HG03064 (cell line): ENCODE results near the gene SPOCK2.
"Not testable (repeated sequence)": the region's sequence is repeated elsewhere in the genome, so short reads cannot be mapped to it uniquely, and the experiment has no call there.

Source experiments
- ATAC-seq: cut with Tn5 transposase; IDR thresholded peaks from one replicate; pipeline ENCODE4 v1.9.1; 2021; ENCODE audit warnings: low read depth; ENCODE audit not compliant: unreplicated experiment

SPOCK2 gene

DNA sequence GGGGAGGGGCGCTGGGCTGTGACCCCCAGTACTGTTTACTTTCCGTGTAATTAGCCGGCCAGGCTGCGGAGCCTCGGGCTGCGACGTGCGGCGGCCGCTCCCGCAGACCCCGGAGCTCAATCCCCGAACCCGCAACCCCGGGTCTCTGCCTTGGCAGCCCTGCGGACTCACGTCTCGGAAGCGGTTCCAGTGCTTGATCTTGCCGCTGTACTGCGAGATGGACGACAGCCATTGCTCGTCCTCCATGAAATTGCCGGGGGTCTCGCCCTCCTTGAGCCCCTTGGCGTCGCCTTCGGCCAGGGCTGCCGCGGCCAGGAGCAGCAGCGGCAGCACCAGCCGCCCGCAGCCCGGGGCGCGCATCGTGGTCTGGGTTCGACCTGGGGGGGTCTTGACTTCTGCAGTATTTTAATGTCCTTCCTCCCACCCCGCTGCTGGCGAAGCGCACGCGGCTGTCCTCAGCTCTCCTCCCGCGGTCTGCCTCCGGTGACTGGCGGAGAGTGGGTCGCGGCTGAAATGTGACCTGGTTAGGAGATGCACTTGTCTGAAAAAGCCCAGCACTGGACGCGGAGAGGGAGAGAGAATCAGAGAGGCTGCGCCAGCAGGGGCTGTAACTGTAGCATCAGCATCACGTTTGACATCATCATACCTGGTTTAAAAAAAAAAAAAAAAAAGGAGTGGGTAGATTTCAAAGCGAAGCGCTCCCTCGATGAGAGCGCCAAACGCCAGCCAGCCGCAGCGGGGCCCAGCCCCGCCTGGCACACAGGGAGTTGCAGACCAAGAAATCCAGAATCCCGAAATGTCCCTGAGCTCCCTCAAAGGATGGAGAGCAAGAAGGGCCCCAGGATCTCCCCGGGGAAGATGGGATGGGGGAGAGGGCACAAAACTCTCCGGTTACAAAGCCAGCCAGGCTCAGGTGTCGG, at the start of gene SPOCK2:
TSS of gene SPOCK2 (minus strand) at position 583 of the 920 bp plus-strand sequence. CDS start at position 360, 223 bp downstream.
- ATAC-seq, result no peak

- ATAC-seq, result no peak
Observed at GRCh38 chr10:72137583-72137982, 49.2 kb upstream of the SPOCK2 start.

- ATAC-seq, result not testable (repeated sequence)
Observed at GRCh38 chr10:72136225-72136624, 47.9 kb upstream of the SPOCK2 start.

DNA sequence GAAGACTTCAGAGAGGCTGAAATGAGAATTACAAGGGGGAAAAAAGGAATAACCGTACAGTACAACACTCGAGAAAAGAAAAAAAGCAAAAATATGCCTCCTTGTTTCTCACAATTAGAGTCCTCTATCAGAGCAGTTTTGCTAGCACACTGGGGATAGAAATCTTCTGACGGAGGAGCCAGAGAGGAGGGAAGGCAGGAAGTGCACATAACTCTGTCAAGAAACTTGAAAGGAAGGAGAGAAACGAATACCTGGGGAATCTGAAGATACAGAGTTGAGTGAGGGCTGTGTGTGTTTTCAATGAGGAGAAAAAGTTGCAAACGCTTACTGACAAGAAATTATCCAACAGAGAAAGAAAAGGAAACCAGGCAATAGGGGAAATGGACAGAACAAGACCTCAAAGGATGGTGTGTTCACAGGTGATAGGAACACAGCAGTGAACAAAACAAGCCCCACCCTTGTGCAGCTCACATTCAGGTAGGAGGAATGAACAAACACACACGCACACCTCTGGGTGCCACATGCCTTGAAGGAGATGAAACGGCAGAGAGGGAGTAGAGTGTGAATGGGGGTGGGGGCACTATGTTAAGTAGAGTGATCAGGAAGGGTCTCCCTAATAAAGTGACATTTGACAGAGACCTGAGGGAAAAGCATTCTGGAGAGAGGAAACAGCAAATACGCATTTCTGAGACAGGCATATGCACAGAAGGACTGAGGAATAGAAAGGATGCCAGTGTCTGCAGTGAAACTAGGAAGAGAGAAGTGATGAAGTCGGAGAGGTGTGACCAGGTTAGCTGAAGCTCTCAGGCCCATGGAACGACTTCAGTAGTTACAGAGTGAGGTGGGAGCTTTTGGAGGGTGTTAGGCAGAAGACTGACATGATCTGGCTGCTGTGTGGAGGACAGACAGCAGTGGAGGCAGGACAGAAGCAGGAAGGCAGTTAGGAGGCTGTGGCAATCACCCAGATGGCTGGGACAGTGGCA, 46.7 kb upstream of the SPOCK2 start:
- ATAC-seq, result no peak

GRCh38 chr10:72133517-72133916, 45.2 kb upstream of the SPOCK2 start:
- ATAC-seq, result peak; percentile 86

- ATAC-seq, result no peak
Observed at GRCh38 chr10:72132854-72133253, 44.5 kb upstream of the SPOCK2 start.

DNA sequence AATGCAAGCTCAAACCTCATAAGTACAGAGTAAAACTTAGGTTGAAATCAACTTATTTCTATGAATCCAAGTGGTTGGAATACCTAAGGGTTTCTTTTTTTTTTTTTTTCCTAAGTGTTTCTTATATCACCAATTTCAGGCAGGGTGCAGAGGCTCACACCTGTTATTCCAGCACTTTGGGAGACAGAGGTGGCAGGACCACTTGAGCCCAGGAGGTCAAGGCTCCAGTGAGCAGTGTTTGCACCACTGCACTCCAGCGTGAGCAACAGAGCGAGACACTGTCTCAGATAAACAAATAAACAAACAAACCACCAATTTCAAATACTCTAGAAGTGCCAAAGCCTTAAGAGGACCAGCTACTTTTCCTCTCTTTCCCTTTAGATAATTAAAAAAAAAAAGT, 39.2 kb upstream of the SPOCK2 start:
- no peak for ATAC-seq

DNA sequence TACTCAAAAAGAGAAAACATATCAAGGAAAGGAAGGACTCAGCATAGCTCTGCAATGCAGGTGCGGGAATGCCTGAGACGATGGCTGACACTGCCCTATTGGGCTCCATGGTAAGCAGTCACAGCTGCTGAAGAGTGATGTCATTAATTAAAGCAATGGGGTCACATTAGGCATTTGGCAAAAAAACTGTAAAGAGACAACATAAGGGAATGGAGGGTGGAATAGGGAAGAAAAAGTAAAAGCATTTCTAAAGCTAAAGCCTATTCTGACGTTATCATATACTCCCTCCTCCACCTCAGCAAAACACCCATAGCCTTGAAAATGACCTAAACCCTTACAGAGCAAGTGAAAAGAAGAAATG, 38.5 kb upstream of the SPOCK2 start:
- no peak for ATAC-seq

DNA sequence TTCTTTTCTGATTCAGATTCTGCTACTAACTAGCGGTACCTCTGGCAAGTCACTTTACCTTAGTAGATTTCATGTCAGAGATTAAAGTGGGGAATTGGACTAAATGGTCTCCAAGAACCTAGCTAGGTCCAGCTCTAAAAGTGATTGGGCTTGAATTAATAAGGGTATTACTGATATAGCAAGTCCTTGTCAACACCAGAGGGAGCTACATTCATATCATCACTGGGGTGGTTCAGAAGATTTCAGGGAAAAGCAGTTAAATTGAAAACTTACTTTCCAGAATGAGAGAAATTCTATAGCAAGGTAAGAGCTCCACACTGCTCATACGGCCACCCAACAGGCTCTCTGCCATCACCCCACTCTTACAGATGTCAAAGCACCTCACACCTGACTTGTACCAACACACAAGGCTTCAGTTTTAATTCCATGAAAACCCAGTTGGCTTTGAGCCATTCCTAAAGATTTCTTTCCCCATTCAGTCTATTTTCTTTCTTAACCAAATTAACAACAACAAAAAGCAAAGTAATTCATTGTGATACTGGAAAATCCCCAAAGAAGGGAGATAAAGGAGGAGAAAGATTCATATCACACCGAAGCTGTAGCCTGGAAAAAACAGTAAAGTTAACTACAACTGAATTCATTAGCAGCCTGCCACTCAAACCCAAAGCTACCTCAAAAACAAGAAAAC, 38.0 kb upstream of the SPOCK2 start:
- ATAC-seq, result no peak

GRCh38 chr10:72124989-72125388, 36.6 kb upstream of the SPOCK2 start:
- ATAC-seq, result no peak

DNA sequence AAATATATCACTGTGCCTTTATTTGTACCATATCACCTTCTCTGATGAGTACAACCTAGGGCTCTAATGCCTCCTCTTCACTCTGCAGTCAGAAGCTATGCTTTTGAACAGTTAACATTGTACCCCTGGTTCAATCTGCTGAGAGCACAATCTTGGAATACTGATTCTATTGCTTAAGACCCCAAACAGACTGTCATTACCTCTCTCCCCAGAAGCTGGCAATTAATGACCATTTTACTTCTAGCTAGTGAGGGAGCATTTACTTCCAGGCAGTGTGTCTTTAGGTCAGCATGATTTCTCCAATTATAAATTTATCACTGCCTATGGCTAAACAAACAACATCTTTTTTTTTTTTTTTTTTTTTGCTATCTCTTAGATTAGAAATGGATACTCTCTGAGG, 36.0 kb upstream of the SPOCK2 start:
- ATAC-seq, result no peak

GRCh38 chr10:72123616-72124015, 35.3 kb upstream of the SPOCK2 start:
- no peak for ATAC-seq

DNA sequence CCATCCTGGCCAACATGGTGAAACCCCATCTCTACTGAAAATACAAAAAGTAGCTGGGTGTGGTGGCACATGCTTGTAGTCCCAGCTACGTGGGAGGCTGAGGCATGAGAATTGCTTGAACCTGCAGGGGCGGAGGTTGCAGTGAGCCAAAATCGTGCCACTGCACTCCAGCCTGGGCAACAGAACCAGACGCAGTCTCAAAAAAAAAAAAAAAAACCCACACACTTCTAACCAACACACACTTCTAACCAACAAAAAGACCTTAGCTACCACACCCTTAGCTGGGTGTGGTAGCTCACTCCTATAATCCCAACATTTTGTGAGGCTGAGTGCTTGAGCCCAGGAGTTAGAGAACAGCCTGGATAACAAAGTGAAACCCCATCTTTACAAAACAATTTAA, 33.9 kb upstream of the SPOCK2 start:
- no peak for ATAC-seq

DNA sequence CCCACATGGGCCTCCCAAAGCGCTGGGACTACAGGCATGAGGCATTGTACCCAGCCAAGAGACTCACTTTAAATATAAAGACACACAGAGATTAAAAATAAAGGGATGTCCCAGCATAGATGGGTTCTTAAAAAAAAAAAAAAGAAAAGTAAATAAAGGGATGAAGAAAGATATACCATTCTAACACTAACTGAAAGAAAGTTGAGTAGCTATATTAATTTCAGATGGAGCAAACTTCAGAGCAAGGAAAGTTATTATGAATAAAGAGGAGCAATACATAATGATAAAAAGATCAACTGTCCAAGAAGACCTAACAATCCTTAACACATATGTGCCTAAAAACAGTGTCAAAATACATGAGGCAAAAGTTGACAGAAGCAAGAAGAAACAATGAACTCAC, 33.0 kb upstream of the SPOCK2 start:
- ATAC-seq, result no peak

GRCh38 chr10:72116372-72116771, 28.0 kb upstream of the SPOCK2 start:
- no peak for ATAC-seq

DNA sequence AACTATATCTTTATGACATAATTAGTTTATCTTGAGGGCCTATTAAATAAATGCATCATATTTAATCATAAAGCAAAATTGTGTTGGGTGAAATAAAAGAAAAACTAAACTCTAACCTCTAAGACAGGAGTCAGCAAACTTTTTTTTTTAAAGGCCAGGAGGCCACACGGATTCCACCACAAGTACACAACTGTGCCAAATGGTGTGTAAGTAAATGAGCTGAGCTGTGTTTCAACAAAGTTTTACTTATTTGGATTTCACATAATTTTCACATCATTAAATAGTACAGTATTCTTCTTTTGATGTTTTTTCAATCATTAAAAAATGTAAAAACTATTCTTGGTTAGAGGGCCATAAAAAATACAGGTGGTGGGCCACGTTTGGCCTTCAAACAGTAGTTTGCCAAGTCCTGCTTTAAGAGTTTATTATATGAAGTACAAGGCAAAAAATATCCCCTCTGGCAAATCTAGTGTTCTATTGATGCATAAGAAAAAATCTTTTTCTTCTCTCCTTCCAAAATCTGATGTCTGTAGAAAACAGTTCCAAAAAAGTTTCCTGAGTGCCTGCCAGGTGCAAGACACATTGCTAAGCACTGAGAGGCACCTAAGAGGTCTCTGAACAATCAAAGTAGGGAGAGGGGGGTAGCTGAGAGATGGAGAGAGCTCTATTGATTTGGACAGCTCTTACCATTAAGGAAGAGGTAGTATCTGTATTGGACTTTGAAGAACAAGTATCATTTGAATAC, 26.5 kb upstream of the SPOCK2 start:
- no peak for ATAC-seq

DNA sequence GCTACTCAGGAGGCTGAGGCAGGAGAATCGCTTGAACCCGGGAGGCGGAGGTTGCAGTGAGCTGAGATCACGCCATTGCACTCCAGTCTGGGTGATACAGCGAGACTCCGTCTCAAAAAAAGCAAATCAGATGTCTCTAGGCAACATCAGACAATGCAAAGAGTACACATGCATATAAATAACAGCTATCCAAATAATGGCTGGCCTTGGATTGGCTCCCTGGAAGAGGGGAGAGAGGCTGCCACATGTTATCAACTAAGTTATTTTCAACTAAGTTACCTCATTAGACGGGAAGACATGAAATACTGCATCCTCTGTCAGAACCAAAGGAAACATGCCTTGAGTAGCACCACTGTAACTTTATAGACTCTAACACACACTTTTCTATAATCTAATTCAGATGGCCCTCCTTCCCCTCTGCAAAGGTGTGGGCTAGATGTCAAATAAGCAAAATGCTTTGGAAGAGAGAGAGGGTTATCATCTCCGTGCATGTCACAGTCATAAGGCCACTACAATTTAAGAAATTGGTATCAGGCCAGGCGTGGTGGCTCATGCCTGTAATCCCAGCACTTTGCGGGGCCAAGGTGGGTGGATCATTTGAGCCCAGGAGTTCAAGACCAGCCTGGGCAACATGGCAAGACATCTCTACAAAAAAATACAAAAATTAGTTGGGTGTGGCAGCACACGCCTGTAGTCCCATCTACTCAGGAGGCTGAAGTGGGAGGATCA, 22.5 kb upstream of the SPOCK2 start:
- no peak for ATAC-seq

DNA sequence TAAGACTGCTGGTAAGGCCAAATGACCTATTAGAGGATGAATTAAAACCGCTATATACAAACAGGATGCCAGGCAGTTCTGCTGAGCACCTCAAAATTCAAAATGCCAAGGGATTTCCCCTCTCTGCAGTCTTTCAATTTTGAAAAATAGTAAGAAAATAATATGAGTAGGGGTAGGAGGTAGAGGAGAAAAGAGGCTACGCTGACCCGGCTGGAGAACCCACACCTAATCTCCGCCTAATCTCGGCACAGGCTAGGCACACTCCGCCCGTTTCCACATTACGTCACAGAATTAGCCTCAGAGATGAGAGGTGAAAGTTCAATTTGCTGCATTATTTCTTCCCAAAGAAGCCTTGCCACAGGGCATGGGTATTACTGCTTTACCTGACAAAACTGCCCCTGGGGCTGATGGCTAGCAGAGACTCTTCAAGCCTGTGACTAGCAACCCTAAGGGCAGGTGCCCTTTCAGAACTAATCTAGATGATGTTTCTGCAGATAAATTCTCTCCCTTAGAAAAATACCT, 21.3 kb upstream of the SPOCK2 start:
- no peak for ATAC-seq
